ENCODE measurements around the gene SP8. TPM values are rescaled to one million over a fixed set of nuclear protein-coding genes. Genes with fewer than 3 reads are reported as not detected.

The SP8 gene
- total RNA-seq, 1 donor from 2014 or later: not detected

GRCh38 chr7:20783700-20784387, 2.8 kb downstream of the SP8 start:
- Mint-ChIP-seq H3K9me3 (no peaks in the 10 kb centered on the region), H3K27ac (no peak overlapping the region), H3K4me1 (peaks cover 21% of the 10 kb centered on the region), H3K27me3 (ENCODE audit: low read depth) (peaks cover 95% of the 10 kb centered on the region), H3K4me3 (peak overlapping the region; percentile 51), H3K36me3 (no peaks in the 10 kb centered on the region)
- no peak for DNase-seq (ENCODE audit: low spot score in 2 of 2, unreplicated experiment in 2 of 2)
- no peak for TF ChIP-seq CTCF (IDR thresholded peaks at IDR 0.05; ENCODE audit: unreplicated experiment)

GRCh38 chr7:20783125-20783699, 3.5 kb downstream of the SP8 start:
- peaks cover 95% of the 10 kb centered on the region for H3K27me3 Mint-ChIP-seq (ENCODE audit: low read depth)
- peaks cover 23% of the 10 kb centered on the region for H3K4me1 Mint-ChIP-seq
- no peak for DNase-seq (ENCODE audit: low spot score in 2 of 2, unreplicated experiment in 2 of 2)
- no peak for TF ChIP-seq CTCF (IDR thresholded peaks at IDR 0.05; ENCODE audit: unreplicated experiment)
- H3K4me3 Mint-ChIP-seq: no peak overlapping the region
- H3K36me3 Mint-ChIP-seq: no peaks in the 10 kb centered on the region
- no peak overlapping the region for H3K27ac Mint-ChIP-seq
- no peaks in the 10 kb centered on the region for H3K9me3 Mint-ChIP-seq

- H3K4me1 Mint-ChIP-seq: peaks cover 11% of the 10 kb centered on the region
- no peak for DNase-seq (ENCODE audit: low spot score in 2 of 2, unreplicated experiment in 2 of 2)
- no peaks in the 10 kb centered on the region for H3K36me3 Mint-ChIP-seq
- H3K27me3 Mint-ChIP-seq (ENCODE audit: low read depth): peaks cover 97% of the 10 kb centered on the region
- H3K4me3 Mint-ChIP-seq: peak overlapping the region; percentile 26
- TF ChIP-seq CTCF (IDR thresholded peaks at IDR 0.05; ENCODE audit: unreplicated experiment): no peak
- no peak overlapping the region for H3K27ac Mint-ChIP-seq
- no peaks in the 10 kb centered on the region for H3K9me3 Mint-ChIP-seq
These were observed 7.6 kb downstream of the SP8 start for GRCh38 chr7:20779041-20779440.

GRCh38 chr7:20778063-20778721, 8.5 kb downstream of the SP8 start:
- peak; percentile 61 for TF ChIP-seq CTCF (IDR thresholded peaks at IDR 0.05; ENCODE audit: unreplicated experiment)
- Mint-ChIP-seq H3K4me1 (peaks cover 7% of the 10 kb centered on the region), H3K36me3 (no peaks in the 10 kb centered on the region), H3K9me3 (no peaks in the 10 kb centered on the region), H3K27ac (no peak overlapping the region), H3K27me3 (ENCODE audit: low read depth) (peaks cover 96% of the 10 kb centered on the region), H3K4me3 (peak overlapping the region; percentile 54)
- peak; percentile 58 to 82 for DNase-seq (ENCODE audit: low spot score in 2 of 2, unreplicated experiment in 2 of 2)

- H3K9me3 Mint-ChIP-seq: no peaks in the 10 kb centered on the region
- H3K27ac Mint-ChIP-seq: no peak overlapping the region
- H3K27me3 Mint-ChIP-seq (ENCODE audit: low read depth): peaks cover 92% of the 10 kb centered on the region
- no peaks in the 10 kb centered on the region for H3K36me3 Mint-ChIP-seq
- H3K4me1 Mint-ChIP-seq: peaks cover 7% of the 10 kb centered on the region
- TF ChIP-seq CTCF (IDR thresholded peaks at IDR 0.05; ENCODE audit: unreplicated experiment): no peak
- H3K4me3 Mint-ChIP-seq: peak overlapping the region; percentile 54
- DNase-seq (ENCODE audit: low spot score in 2 of 2, unreplicated experiment in 2 of 2): no peak
These were observed 9.2 kb downstream of the SP8 start for GRCh38 chr7:20777377-20778062.

Measured in mesothelial cell of epicardium (in vitro differentiated cells).